GM06990 (cell line): ENCODE measurements around the gene SLAMF6.
"Not testable (repeated sequence)": the region's sequence is repeated elsewhere in the genome, so short reads cannot be mapped to it uniquely, and the experiment has no call there.

Experiments used
- DNase-seq: peaks from one replicate; pipeline ENCODE4 v3.0.0-alpha.2; 2011; ENCODE audit not compliant: insufficient read length; ENCODE audit errors: extremely low read depth
- H3K27me3 ChIP-seq: replicated peaks from 2 replicates; pipeline ENCODE4 v1.6.0; 2011; ENCODE audit warnings: low read length; ENCODE audit not compliant: control insufficient read depth, insufficient read depth
- H3K36me3 ChIP-seq: 2 replicates; pipeline ENCODE4 v1.5.1; 2011; ENCODE audit warnings: low read length; ENCODE audit not compliant: control insufficient read depth, insufficient read depth
- H3K4me3 ChIP-seq: replicated peaks from 2 replicates; pipeline ENCODE4 v1.5.1; 2011; ENCODE audit warnings: low read depth, mild to moderate bottlenecking, control low read depth, low read length
- CTCF ChIP-seq: IDR thresholded peaks from 2 replicates; pipeline ENCODE4 v1.5.1; 2011; ENCODE audit warnings: low read length, control low read depth, mild to moderate bottlenecking, inconsistent platforms; ENCODE audit not compliant: insufficient read depth, poor library complexity, severe bottlenecking

Gene SLAMF6

GRCh38 chr1:160534823-160535605, 12.0 kb upstream of the SLAMF6 start:
- no peak overlapping the region for H3K4me3 ChIP-seq
- no peaks in the 10 kb centered on the region for H3K36me3 ChIP-seq
- no peaks in the 10 kb centered on the region for H3K27me3 ChIP-seq
- TF ChIP-seq CTCF: peak; percentile 11
- no peak for DNase-seq

- not testable (repeated sequence) for H3K27me3 ChIP-seq, DNase-seq, H3K36me3 ChIP-seq, H3K4me3 ChIP-seq
Observed at GRCh38 chr1:160532557-160532813, 9.4 kb upstream of the SLAMF6 start.

- not testable (repeated sequence) for H3K36me3 ChIP-seq, DNase-seq, H3K4me3 ChIP-seq, H3K27me3 ChIP-seq
Observed at GRCh38 chr1:160531809-160532556, 8.9 kb upstream of the SLAMF6 start.

GRCh38 chr1:160529401-160529952, 6.4 kb upstream of the SLAMF6 start:
- not testable (repeated sequence) for H3K36me3 ChIP-seq, H3K4me3 ChIP-seq, H3K27me3 ChIP-seq, DNase-seq

GRCh38 chr1:160523789-160524188, 734 bp upstream of the SLAMF6 start:
- not testable (repeated sequence) for H3K36me3 ChIP-seq, DNase-seq, H3K4me3 ChIP-seq, H3K27me3 ChIP-seq

GRCh38 chr1:160522136-160522535, 919 bp downstream of the SLAMF6 start:
- Histone ChIP-seq H3K4me3 (peak overlapping the region; percentile 80), H3K27me3 (no peaks in the 10 kb centered on the region), H3K36me3 (no peaks in the 10 kb centered on the region)
- TF ChIP-seq CTCF: no peak
- DNase-seq: no peak

- Histone ChIP-seq H3K27me3 (no peaks in the 10 kb centered on the region), H3K36me3 (no peaks in the 10 kb centered on the region), H3K4me3 (peak overlapping the region; percentile 80)
- DNase-seq: no peak
- TF ChIP-seq CTCF: no peak
Observed at GRCh38 chr1:160521554-160521953, 1.5 kb downstream of the SLAMF6 start.
